HG03066 (cell line): ENCODE results near the gene UPP2.

ENCODE experiments used
- ATAC-seq: cut with Tn5 transposase; IDR thresholded peaks from one replicate; pipeline ENCODE4 v1.9.1; 2021; ENCODE audit warnings: low read depth; ENCODE audit not compliant: unreplicated experiment

UPP2 gene

DNA sequence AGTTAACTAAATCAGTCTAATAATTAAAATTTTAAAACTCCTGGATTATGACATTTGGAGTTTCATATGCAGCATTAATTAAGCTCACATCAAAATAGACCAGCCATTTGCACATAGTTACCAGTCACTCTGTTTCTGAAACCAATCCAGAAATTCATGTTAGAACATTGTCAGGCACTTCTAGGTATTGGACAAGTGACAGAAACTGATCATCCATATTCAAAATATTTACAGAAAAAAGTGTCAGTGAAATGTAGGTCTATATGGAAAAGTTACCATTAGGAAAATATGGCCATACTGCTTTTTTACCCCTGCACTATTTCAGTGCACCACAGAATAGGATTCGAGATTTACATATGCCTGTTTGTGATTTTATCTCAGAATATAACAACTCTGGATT is 33.4 kb downstream of the UPP2 start:
- ATAC-seq = no peak

GRCh38 chr2:158138255-158138654 is 36.6 kb downstream of the UPP2 start:
- ATAC-seq = no peak

DNA sequence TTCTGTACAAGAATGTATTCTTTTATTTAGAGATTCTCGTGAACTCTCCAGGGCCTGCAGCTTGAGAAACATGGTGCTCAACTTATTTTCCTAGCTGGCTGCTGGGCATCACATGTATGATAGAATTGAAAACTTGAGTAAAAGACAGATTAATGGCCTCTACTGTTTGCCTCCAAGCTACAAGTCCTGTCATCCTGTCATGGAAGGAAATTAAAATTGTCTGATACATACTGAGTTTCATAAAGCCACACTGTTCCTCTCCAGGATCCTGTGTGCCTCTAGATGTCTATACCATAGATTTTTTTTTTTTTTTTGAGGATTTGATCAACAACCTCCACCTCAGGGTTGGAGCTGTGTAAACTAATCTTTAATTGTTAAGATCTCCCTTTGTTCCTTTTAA is 38.5 kb downstream of the UPP2 start:
- ATAC-seq = no peak

- ATAC-seq = no peak
Observed at GRCh38 chr2:158142165-158142564, 40.5 kb downstream of the UPP2 start.

- no peak for ATAC-seq
Observed at GRCh38 chr2:158142568-158143332, 41.1 kb downstream of the UPP2 start.

DNA sequence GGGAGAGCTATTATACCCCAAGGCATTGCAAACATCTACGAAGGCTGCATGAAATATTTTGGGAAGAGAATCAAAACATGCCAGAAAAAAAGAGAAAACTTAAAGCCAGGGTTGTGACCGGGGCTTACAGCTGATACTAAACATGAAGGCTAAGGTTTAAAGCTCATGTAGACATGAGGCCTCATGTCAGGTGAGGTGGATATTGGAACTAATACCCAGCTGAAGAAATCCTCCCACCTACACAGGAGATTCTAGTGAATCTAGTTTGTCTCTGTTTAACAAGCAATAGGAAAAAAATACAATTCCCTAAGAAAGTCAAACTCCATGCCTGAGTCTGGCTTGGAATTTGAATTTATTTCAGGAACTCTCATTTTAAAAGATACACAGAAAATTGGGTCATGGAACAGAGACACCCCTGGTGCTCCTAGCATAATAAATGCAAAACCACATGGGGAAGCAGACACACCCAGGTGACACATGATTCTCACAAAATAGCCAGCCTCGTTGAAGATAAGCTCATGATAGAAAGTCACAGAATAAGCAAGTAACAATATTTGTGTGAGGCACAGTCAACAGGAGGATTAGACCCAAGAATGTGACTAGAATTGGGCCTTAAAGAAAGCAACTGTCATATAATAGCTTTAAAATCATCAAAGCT is 42.2 kb downstream of the UPP2 start:
- no peak for ATAC-seq

DNA sequence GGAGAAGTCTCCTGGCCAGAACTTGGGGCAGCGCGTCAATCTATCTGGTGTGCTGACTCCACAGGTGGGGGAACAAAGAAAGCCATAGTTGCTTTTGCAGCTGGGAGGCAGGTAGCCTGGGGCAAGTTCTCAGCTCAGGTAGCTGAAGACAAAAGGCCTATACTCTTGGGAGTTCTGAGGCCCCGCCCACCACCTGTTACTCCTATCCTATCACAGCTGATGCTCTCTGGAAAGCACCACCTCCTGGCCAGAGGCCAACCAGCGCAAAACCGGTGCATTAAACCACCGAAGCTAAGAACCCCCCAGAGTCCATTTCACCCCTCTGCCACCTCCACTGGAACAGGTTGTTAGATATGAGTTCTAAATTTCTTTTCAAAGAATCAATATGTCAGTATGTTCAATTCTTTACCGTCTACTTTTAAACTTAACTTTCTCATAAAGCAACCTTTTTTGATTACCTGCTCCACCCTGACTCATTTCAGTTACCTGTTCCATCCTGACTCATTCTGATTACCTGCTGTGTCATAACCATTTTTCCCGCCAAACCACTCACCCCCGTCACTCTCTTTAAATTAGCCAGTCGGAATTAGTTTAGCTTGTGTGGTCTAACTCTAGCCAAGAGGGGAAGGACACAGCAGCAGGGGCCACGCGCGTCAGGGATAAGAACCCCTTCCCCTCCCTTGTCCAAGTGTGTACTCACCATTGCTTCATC is 43.4 kb downstream of the UPP2 start:
- no peak for ATAC-seq

DNA sequence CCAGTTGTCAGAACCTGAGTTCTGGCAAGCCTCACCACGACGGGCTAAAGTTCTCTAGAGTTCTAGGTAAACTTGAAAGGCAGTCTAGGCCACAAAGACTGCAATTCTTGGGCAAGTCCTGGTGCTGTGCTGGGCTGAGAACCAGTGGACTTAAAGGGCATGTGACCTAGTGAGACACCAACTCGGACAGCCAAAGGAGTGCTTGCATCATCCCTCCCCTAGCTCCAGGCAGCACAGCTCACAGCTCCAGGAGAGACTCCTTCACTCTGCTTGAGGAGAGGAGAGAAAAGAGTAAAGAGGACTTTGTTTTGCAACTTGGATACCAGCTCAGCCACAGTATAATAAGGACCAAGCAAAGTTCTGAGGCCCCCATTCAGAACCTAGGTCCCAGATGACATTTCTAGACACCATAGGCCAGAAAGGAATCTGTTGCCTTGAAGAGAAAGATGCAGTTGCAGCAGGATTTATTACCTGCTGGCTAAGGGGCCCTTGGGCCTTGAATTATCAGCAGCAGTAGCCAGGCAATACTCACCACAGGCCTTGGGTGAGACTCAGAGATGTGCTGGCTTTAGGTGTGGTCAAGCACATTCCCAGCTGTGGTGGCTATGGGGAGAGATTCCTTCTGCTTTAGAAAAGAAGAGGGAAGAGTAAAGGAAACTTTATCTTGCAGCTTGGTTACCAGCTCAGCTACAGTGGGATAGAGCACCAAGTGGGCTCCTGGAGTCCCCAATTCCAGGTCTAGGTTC is 51.8 kb downstream of the UPP2 start:
- ATAC-seq = no peak

DNA sequence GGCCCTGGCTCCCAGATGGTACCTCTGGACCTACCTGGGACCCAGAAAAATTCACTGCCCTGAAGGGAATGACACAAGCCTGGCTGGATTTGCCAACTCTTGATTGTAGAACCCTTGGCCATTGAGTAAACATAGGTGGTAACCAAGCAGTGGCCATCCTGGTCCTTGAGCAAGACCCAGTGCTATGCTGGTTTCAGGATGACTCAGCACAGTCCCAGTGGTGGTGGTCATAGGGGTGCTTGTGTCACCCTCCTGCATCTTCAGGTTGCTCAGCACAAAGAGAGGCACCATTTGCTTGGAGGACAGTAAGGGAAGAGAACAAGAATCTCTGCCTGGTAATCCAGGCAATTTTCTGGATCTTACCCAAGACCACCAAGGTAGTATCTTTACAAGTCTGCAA is 52.9 kb downstream of the UPP2 start:
- ATAC-seq = no peak

DNA sequence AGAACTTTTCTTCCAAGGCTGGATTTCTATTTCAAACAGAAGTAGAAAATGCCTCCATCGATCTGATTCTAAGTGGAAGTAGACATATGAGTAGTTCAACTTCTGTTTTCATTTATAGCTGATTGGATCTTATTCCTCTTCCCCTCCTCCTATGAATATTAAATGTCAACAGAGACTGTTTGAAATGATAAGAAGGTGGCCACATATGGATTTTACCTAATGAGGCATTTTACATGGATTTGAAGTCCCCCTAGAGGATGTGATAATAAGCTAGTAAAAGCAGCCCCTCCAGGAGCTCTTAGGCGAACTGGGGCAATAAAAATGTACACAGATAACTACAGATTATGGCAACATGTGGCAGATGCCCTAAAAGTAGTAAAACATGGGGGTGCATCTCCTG is 71.0 kb downstream of the UPP2 start:
- ATAC-seq = no peak

- ATAC-seq = no peak
Observed at GRCh38 chr2:158174495-158174894, 72.8 kb downstream of the UPP2 start.

GRCh38 chr2:158174956-158175355 is 73.3 kb downstream of the UPP2 start:
- ATAC-seq = no peak

DNA sequence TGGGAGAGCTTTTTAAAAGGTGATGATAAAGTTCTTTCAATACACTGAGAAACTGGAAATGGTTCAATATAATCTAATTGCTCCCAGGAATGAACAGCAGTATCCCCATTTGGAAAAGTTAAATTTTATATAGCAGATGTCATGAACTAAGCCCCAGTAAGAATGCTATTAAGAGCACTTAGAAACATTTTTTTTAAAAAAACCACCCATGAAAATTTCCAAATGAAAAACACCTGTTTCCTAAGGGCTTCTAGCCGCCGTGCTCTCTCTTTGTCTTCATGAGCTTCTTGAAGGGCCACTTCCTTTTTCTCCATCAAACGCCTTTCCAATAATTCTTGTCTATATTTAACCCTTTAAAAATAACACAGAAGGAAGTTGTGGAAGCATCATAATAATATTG is 77.0 kb downstream of the UPP2 start:
- ATAC-seq = no peak

DNA sequence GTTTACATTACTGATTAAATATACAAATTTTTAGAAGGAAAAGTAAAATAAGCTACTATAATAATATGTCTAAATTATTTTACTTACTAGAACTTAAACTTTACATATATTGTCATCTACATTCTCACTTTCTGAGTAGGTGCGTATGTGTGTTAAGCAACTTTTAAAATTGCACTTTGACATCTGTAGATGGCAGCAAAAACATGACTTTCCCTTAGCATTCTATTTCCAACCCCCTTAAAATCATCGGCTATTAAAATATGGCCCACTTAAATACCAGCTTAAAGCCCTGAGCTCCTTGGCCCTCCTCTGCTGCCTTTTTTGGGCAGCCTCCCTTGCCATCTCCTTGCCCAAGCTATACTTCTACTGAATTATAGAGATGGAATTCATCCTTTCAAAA is 78.0 kb downstream of the UPP2 start:
- peak; percentile 54 for ATAC-seq

DNA sequence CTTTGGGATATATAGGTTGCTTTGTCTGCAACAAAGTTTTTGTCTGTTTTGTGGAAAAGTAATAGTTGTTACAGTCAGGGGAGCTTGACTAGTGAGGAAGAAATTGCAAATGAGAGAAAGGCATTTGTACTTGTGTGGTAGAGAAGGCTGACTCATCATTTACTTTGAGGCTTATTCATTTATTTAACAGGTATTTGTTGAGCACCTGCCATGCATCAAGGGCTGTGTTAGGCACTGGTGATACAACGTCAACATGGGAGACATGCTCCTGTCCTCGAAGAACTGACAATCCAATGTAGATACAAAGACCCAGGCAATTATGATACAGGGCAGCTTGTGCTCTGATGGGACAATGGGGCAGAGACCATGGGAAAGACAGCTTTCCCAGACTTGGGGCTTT is 79.5 kb downstream of the UPP2 start:
- ATAC-seq = no peak

GRCh38 chr2:158182676-158183295 is 81.1 kb downstream of the UPP2 start:
- no peak for ATAC-seq

- no peak for ATAC-seq
Observed at GRCh38 chr2:158184001-158184400, 82.3 kb downstream of the UPP2 start.

DNA sequence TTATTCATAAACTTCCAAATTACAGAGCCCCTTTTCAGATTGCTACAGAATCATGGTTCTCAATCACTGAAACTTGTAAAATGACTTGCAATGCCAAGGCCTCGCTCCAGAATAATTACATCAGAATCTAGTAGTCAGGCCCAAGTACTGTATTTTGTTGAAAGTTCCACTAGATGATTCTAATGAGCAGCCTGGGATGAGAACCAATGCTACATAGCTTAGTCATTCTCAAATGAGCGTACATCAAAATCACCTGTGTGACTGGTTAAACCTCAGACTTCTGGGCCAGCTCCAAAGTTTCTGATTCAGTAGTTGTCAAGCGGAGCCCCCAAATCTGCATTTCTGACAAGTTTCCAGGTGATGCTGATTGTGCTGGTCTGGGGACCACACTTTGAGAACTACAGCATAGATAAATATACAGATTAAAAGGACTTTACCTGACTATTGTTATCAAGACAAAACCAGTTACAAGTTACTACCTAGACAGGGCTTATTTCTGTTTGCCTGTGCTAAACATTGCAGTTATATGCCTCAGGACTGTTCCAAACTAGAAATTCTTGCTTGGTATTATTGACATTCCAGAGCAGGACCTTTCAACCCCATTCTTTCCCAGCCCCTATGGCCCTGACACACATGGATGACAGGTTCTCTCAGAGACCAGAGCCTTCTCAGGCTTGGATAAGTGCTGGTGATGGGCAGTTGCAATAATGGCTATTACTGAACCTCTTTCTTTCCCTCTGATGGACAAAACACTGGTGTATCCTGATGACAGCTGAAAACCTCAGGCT is 83.1 kb downstream of the UPP2 start:
- ATAC-seq = no peak
